RWPE1 (cell line): Measurements from ENCODE around the gene BRI3BP.

ENCODE experiments used
- CTCF ChIA-PET: fragments of 350-600 bp; sonication (Branson Sonifier 250); formaldehyde crosslinking; extraction: SDS; loops from one replicate; lab custom pipeline; 2021; lab: Yijun Ruan, JAX
- POLR2A ChIA-PET: fragments of 400-600 bp; formaldehyde crosslinking; extraction: SDS; loops from one replicate; lab custom pipeline; 2020; ENCODE audit warnings: antibody characterized with exemption; ENCODE audit not compliant: low non-redundant PET; lab: Yijun Ruan, JAX
- DNase-seq: peaks from one replicate; pipeline ENCODE4 v3.0.0; 2012; ENCODE audit warnings: low spot score
- H3K27ac ChIP-seq: fragments of 450-650 bp; 2 replicates; pipeline ENCODE4 v1.5.1; 2017
- CTCF ChIP-seq: fragments of 450-650 bp; conservative IDR thresholded peaks from 2 replicates; pipeline ENCODE4 v1.5.1; 2017; ENCODE audit warnings: low read depth, mild to moderate bottlenecking

Gene BRI3BP

GRCh38 chr12:125033288-125033687, 39.8 kb downstream of the BRI3BP start:
- no peak for TF ChIP-seq CTCF
- no peak overlapping the region for H3K27ac ChIP-seq
- POLR2A ChIA-PET = no interaction called here
- DNase-seq = no peak
- CTCF ChIA-PET = no interaction called here

GRCh38 chr12:125038976-125039625, 45.7 kb downstream of the BRI3BP start:
- ChIA-PET POLR2A (no interaction called here), CTCF (no interaction called here)
- no peak for TF ChIP-seq CTCF
- no peak for DNase-seq
- no peak overlapping the region for H3K27ac ChIP-seq

DNA sequence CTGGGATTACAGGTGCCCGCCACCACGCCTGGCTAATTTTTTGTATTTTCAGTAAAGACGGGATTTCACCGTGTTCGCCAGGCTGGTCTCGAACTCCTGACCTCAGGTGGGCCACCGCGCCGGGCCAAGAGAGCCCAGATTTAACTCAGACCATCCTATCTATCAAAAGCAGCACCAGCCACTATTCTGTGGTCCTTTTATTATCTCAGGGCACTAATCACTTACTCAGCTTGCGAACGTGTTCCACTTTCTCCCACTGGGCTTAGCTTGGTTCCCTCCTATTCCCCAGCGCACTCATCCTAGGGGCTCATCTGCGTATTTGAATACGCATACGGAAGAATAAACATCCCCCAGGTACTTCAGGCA, 55.6 kb downstream of the BRI3BP start:
- no peak for DNase-seq
- ChIA-PET POLR2A (interaction anchor here (0.8 kb wide), 1 partner anchor 13 kb away, joined by 3 read pairs; no protein-coding TSS in a partner anchor), CTCF (interaction anchor here (1.1 to 1.2 kb wide), 2 partner anchors 108 to 142 kb away, joined by 3 to 4 read pairs; no protein-coding TSS in a partner anchor)
- TF ChIP-seq CTCF = no peak
- peak overlapping the region; percentile 78 for H3K27ac ChIP-seq

DNA sequence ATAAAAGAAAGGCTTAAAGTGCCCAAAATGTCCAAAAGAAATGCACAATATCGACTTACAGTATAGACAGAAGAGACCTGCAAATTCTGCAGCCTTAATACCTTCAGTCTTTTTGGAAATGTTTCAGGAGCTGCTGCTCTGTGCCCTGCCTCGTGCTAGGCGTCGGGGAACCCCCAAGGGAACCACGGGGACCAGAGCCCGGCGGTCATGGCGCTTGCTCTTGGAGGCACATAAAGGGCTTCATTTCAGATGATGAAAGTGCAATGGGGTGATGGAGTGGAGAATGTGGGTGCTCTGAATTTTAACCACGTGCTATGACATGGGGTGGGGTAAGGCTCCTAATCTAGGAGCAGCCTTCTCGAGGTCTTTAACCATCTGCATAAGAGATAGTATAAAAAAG, 57.0 kb downstream of the BRI3BP start:
- no peak for TF ChIP-seq CTCF
- H3K27ac ChIP-seq = peak overlapping the region; percentile 78
- POLR2A ChIA-PET = interaction anchor here (0.9 kb wide), 1 partner anchor 14 kb away, joined by 4 read pairs; no protein-coding TSS in a partner anchor
- CTCF ChIA-PET = interaction anchor here (0.6 to 1.1 kb wide), 2 partner anchors 18 to 110 kb away, joined by 3 read pairs; no protein-coding TSS in a partner anchor
- no peak for DNase-seq

DNA sequence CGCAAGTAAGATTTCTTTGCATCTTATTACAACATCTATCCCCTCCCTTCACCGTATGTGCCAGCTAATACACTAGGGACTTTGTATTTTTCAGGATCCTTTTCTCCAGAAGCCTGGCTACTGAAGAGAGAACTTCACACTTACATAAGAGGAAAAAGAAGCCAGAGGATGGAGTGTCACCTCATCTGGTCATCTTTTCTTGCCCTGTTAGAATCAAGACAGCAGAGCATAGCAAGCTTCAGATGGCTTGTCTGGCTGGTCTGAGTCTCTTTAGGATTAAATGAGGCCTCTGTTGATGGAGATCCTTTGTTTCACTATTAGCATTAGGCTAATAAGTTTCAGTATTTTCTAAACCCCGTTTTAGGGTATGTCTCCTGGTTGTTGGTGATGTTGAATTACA, 57.4 kb downstream of the BRI3BP start:
- no peak overlapping the region for H3K27ac ChIP-seq
- TF ChIP-seq CTCF = no peak
- ChIA-PET POLR2A (no interaction called here), CTCF (interaction anchor here (0.5 to 0.6 kb wide), 2 partner anchors 12 to 18 kb away, joined by 3 read pairs; no protein-coding TSS in a partner anchor)
- no peak for DNase-seq

GRCh38 chr12:125053821-125054220, 60.4 kb downstream of the BRI3BP start:
- DNase-seq = no peak
- ChIA-PET POLR2A (interaction anchor here (0.7 kb wide), 1 partner anchor 87 kb away, joined by 3 read pairs; no protein-coding TSS in a partner anchor), CTCF (no interaction called here)
- no peak for TF ChIP-seq CTCF
- H3K27ac ChIP-seq = no peak overlapping the region
